ENCODE measurements around the gene GARS1.
"Not testable (repeated sequence)": the region's sequence is repeated elsewhere in the genome, so short reads cannot be mapped to it uniquely, and the experiment has no call there.

Gene GARS1

DNA sequence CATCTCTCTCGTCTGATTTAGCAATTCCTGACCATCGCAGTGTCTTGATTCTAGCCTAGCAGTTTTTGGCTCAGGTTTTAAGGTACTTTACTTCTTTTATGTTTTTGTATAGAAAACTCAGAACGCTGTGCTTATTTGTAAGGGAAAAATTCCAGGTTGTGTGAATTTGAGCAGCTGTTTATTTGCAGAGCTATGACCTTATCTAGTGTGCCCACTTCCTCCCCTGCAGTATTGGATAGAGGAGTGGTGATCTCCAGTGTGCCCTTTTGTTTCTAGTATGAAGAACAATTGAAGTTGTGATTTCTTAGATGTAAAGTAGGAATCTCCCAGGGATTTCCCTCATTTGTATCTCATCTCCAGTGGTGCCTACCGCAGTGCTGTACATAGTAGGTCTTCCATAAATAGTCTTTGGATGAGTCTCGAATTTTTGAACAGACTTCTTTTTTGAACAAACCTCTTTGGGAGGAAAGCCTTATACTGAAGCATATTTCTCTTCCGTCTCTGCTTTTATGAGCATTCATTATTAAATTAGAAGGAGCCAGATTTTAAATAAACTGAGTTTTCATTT is 40.0 kb downstream of the GARS1 start:
- no peak overlapping the region for H3K4me3 ChIP-seq (ENCODE audit: low read depth, low read length)
- TF ChIP-seq, protein P1, sequence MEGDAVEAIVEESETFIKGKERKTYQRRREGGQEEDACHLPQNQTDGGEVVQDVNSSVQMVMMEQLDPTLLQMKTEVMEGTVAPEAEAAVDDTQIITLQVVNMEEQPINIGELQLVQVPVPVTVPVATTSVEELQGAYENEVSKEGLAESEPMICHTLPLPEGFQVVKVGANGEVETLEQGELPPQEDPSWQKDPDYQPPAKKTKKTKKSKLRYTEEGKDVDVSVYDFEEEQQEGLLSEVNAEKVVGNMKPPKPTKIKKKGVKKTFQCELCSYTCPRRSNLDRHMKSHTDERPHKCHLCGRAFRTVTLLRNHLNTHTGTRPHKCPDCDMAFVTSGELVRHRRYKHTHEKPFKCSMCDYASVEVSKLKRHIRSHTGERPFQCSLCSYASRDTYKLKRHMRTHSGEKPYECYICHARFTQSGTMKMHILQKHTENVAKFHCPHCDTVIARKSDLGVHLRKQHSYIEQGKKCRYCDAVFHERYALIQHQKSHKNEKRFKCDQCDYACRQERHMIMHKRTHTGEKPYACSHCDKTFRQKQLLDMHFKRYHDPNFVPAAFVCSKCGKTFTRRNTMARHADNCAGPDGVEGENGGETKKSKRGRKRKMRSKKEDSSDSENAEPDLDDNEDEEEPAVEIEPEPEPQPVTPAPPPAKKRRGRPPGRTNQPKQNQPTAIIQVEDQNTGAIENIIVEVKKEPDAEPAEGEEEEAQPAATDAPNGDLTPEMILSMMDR (IDR thresholded peaks at IDR 0.05; ENCODE audit: insufficient read depth, low read depth, low read length, missing control alignments): no peak
- no peak for DNase-seq (ENCODE audit: low read depth)

DNA sequence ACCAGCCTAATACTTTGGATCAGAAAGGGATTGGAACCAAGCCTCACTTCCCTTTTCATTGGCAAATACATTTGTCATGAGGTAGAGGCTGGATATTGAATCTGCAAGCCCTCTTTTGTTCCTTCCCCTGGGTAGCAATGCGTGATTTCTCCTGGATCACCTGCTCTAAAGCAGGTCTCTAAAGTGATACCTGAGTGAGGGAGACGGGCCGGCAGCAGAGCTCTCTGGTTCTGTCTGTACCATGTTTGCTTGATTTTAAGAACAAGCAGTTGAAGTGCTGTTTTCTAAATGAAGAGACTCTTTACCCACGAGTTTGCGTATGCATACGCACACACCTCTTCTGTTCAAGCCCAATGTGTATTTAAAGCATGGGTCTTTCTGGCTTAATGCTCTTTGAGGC is 41.1 kb downstream of the GARS1 start:
- no peak overlapping the region for H3K4me3 ChIP-seq (ENCODE audit: low read depth, low read length)
- no peak for DNase-seq (ENCODE audit: low read depth)
- TF ChIP-seq, protein P1 (IDR thresholded peaks at IDR 0.05; ENCODE audit: insufficient read depth, low read depth, low read length, missing control alignments): no peak

DNA sequence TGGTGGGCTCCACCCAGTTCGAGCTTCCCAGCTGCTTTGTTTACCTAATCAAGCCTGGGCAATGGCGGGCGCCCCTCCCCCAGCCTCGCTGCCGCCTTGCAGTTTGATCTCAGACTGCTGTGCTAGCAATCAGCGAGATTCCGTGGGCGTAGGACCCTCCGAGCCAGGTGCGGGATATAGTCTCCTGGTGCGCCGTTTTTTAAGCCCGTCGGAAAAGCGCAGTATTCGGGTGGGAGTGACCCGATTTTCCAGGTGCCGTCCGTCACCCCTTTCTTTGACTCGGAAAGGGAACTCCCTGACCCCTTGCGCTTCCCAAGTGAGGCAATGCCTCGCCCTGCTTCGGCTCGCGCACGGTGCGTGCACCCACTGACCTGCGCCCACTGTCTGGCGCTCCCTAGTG is 47.6 kb downstream of the GARS1 start:
- H3K4me3 ChIP-seq (ENCODE audit: low read depth, low read length); DNase-seq (ENCODE audit: low read depth): not testable (repeated sequence)

DNA sequence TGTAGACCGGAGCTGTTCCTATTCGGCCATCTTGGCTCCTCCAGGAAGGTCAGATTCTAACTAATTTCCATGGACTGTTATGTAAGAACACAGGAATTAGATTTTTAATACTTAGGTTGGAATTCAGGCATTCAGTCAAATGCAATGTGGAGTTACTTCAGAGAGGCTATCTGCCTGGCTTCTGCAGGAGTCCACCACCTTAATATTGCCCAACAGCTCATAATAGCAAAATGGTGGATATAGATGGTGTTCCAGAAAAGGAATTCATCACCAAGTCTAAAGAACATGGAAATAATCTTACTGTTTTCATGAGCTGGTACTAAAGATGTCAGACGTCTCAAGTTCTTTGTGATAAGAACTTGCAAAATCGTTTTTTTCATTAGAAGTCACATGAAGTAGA is 48.1 kb downstream of the GARS1 start:
- H3K4me3 ChIP-seq (ENCODE audit: low read depth, low read length): no peak overlapping the region
- TF ChIP-seq, protein P1 (IDR thresholded peaks at IDR 0.05; ENCODE audit: insufficient read depth, low read depth, low read length, missing control alignments): no peak
- no peak for DNase-seq (ENCODE audit: low read depth)

DNA sequence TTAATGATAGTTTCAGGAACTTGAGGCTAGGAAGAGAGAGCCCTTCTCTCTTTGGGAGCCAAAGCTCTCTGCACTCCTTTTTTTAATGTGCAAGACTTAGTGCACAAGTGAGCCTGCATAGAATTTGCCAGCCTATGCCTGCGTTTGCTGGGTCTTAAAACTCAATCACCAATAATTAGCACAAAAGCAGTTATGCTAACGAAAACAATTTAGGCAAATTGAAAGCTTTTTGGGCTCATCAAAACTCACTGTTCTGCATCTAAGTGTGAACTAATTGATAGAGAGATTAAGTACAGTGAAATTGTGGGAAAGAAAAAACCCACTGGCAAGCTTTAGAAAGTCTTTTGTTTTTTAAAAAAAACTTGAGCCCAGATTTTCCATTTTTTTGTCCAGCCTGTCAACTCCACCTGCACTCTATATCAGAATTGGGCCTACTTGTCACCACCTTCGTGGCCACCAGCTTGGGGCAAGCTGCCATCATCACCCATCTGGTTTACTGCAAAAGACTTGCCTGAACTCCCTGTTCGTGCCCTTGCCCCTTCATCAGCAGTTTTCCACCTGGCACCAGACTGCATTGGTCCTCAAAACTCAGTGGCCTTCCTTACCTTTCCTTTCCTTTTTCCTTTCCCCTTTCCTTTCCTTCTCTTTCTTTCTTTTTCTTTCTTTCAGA is 49.7 kb downstream of the GARS1 start:
- TF ChIP-seq, protein P1 (IDR thresholded peaks at IDR 0.05; ENCODE audit: insufficient read depth, low read depth, low read length, missing control alignments): no peak
- no peak for DNase-seq (ENCODE audit: low read depth)
- no peak overlapping the region for H3K4me3 ChIP-seq (ENCODE audit: low read depth, low read length)

DNA sequence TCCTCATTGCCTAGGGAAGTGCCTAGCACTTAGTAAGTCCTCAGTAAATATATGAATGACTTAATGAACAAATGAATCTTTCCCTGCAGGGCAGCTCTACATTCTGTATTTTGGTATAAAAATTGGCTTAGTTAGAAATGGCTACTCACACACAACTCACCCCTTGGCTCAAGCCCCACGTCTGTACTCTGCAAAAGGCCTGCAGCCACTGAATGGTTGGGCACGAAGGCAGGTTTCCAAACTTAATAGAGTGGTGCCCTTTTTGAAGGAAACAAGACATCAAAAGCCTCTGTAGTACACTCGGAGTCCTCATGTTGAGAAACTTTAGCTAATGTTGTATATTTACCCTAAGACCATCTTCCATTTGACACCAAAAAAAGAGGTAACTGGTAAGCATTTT is 51.0 kb downstream of the GARS1 start:
- H3K4me3 ChIP-seq (ENCODE audit: low read depth, low read length): no peak overlapping the region
- TF ChIP-seq, protein P1 (IDR thresholded peaks at IDR 0.05; ENCODE audit: insufficient read depth, low read depth, low read length, missing control alignments): no peak
- no peak for DNase-seq (ENCODE audit: low read depth)

DNA sequence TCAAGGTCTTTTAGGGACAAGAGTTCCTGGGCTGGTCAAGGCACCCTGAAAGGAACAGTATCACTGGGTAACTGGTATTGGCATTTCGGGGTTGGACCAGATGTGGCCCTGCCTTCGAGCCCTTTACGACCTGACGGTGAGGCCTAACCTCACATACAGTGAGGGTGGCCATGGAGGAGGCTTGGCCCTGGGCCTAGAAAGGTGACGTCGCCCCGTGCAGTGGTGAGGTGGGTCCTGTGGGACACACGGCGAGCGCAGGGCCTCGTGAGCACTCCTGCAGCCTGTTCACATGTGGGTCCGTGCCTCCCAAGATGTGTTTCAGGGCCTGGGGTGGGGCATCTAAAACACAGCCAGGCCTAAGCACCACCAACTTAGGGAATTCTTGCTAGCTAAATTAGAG is 51.5 kb downstream of the GARS1 start:
- DNase-seq (ENCODE audit: low read depth): no peak
- no peak overlapping the region for H3K4me3 ChIP-seq (ENCODE audit: low read depth, low read length)
- TF ChIP-seq, protein P1 (IDR thresholded peaks at IDR 0.05; ENCODE audit: insufficient read depth, low read depth, low read length, missing control alignments): no peak
